Transverse colon (tissue), 3 donors: ENCODE results near the gene BNC1.

Experiments used
- CTCF ChIP-seq, 5 experiments: fragments of 200-600 bp in 3 of 5; fragments of 450-650 bp in 2 of 5; sonication (generic) in 3 of 5; IDR thresholded peaks; 1 replicate in 2 of 5; 2 replicates in 3 of 5; pipeline ENCODE4 v1.5.1; 2016 to 2017; ENCODE audit warnings: antibody characterized with exemption in 5 of 5, inconsistent platforms in 3 of 5, mild to moderate bottlenecking in 2 of 5, moderate library complexity in 1 of 5
- POLR2A ChIP-seq: fragments of 450-650 bp; IDR thresholded peaks from one replicate; pipeline ENCODE4 v1.6.1; 2016; ENCODE audit warnings: antibody characterized with exemption, mild to moderate bottlenecking, moderate library complexity

GRCh38 chr15:83318861-83319415, 34.5 kb upstream of the BNC1 start:
- TF ChIP-seq CTCF (IDR thresholded peaks at IDR 0.05) (no peak), POLR2A (no peak)
